ENCODE data around the gene VIL1. TPM values are rescaled to one million over a fixed set of nuclear protein-coding genes. Genes with fewer than 3 reads are reported as not detected.

Gene VIL1
- total RNA-seq, 3 donors from 2014 or later (not counting 1 experiment from before 2014, with no cell fraction given) = 1.5 to 1.8 (median 1.6) TPM

GRCh38 chr2:218445602-218446001 is 26.7 kb downstream of the VIL1 start:
- peaks cover 13% of the 10 kb centered on the region for H3K36me3 Mint-ChIP-seq
- H3K9me3 Mint-ChIP-seq = no peaks in the 10 kb centered on the region
- Histone ChIP-seq H3K27me3 (ENCODE audit: control insufficient read depth, insufficient read depth, low read length) (no peaks in the 10 kb centered on the region), H3K36me3 (ENCODE audit: control insufficient read depth, insufficient read depth, low read length) (peaks cover 7% of the 10 kb centered on the region), H3K27ac (ENCODE audit: low read length) (no peak overlapping the region), H3K4me1 (ENCODE audit: control insufficient read depth, insufficient read depth, low read length) (no peaks in the 10 kb centered on the region), H3K4me3 (ENCODE audit: low read length) (no peak overlapping the region), H3K9me3 (ENCODE audit: control insufficient read depth, insufficient read depth, low read length) (no peaks in the 10 kb centered on the region)
- H3K4me1 Mint-ChIP-seq = peaks cover 4 to 6% of the 10 kb centered on the region in 2 donors
- H3K4me3 Mint-ChIP-seq = no peak overlapping the region
- intact Hi-C loops (cut with micrococcal nuclease) = no loop called here
- H3K27me3 Mint-ChIP-seq (ENCODE audit: low read depth in 2 of 2) = no peaks in the 10 kb centered on the region
- H3K27ac Mint-ChIP-seq = no peak overlapping the region
- TF ChIP-seq CTCF (IDR thresholded peaks at IDR 0.05) = no peak
- DNase-seq (no peak), ATAC-seq (no peak)

- Mint-ChIP-seq H3K9me3 (no peaks in the 10 kb centered on the region), H3K4me3 (no peak overlapping the region), H3K36me3 (peaks cover 13% of the 10 kb centered on the region), H3K27me3 (ENCODE audit: low read depth in 2 of 2) (no peaks in the 10 kb centered on the region), H3K27ac (no peak overlapping the region), H3K4me1 (peaks cover 4 to 6% of the 10 kb centered on the region in 2 donors)
- WGBS (ENCODE audit: insufficient coverage) = 99% methylated on average over 6 of the region's 6 CpGs
- H3K4me1 ChIP-seq (ENCODE audit: control insufficient read depth, insufficient read depth, low read length) = no peaks in the 10 kb centered on the region
- H3K4me3 ChIP-seq (ENCODE audit: low read length) = no peak overlapping the region
- intact Hi-C loops (cut with micrococcal nuclease) = no loop called here
- H3K27me3 ChIP-seq (ENCODE audit: control insufficient read depth, insufficient read depth, low read length) = no peaks in the 10 kb centered on the region
- ATAC-seq (no peak), DNase-seq (no peak)
- H3K9me3 ChIP-seq (ENCODE audit: control insufficient read depth, insufficient read depth, low read length) = no peaks in the 10 kb centered on the region
- no peak for TF ChIP-seq CTCF (IDR thresholded peaks at IDR 0.05)
- no peak overlapping the region for H3K27ac ChIP-seq (ENCODE audit: low read length)
- H3K36me3 ChIP-seq (ENCODE audit: control insufficient read depth, insufficient read depth, low read length) = peaks cover 7% of the 10 kb centered on the region
Observed at GRCh38 chr2:218446547-218446946, 27.6 kb downstream of the VIL1 start.

DNA sequence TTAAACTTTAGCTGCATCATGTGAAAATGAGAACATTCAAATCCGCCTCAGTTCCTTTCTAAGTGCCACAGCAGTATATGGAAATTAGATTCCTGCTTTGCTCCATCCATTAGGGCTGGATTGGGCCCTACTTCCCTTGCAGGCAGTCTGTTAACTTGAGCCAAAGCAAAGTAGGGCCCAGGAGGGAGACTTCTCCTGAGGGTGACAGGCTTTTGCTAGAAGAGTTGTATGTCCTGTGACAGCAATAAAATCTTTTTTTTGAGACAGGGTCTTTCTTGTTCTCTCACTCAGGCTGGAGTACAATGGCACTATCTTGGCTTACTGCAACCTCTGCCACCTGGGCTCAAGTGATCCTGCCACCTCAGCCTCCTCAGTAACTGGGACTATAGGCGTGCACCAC is 28.1 kb downstream of the VIL1 start:
- peaks cover 7% of the 10 kb centered on the region for H3K36me3 ChIP-seq (ENCODE audit: control insufficient read depth, insufficient read depth, low read length)
- no peaks in the 10 kb centered on the region for H3K9me3 Mint-ChIP-seq
- intact Hi-C loops (cut with micrococcal nuclease) = no loop called here
- no peak overlapping the region for H3K27ac ChIP-seq (ENCODE audit: low read length)
- H3K4me1 ChIP-seq (ENCODE audit: control insufficient read depth, insufficient read depth, low read length) = no peaks in the 10 kb centered on the region
- DNase-seq = no peak
- H3K9me3 ChIP-seq (ENCODE audit: control insufficient read depth, insufficient read depth, low read length) = no peaks in the 10 kb centered on the region
- no peak overlapping the region for H3K4me3 Mint-ChIP-seq
- H3K27me3 Mint-ChIP-seq (ENCODE audit: low read depth in 2 of 2) = no peaks in the 10 kb centered on the region
- H3K27ac Mint-ChIP-seq = no peak overlapping the region
- no peak for ATAC-seq
- no peaks in the 10 kb centered on the region for H3K27me3 ChIP-seq (ENCODE audit: control insufficient read depth, insufficient read depth, low read length)
- no peak for TF ChIP-seq CTCF (IDR thresholded peaks at IDR 0.05)
- WGBS (ENCODE audit: insufficient coverage) = 98% methylated on average over 2 of the region's 2 CpGs
- peaks cover 13% of the 10 kb centered on the region for H3K36me3 Mint-ChIP-seq
- H3K4me3 ChIP-seq (ENCODE audit: low read length) = no peak overlapping the region
- H3K4me1 Mint-ChIP-seq = peaks cover 4 to 6% of the 10 kb centered on the region in 2 donors

- 89% methylated on average over 2 of the region's 3 CpGs for WGBS (ENCODE audit: insufficient coverage)
- H3K4me3 ChIP-seq (ENCODE audit: low read length) = no peak overlapping the region
- TF ChIP-seq CTCF (IDR thresholded peaks at IDR 0.05) = no peak
- peaks cover 16% of the 10 kb centered on the region for H3K36me3 Mint-ChIP-seq
- H3K27ac ChIP-seq (ENCODE audit: low read length) = no peak overlapping the region
- no peaks in the 10 kb centered on the region for H3K9me3 ChIP-seq (ENCODE audit: control insufficient read depth, insufficient read depth, low read length)
- no peaks in the 10 kb centered on the region for H3K27me3 Mint-ChIP-seq (ENCODE audit: low read depth in 2 of 2)
- peaks cover 20% of the 10 kb centered on the region for H3K36me3 ChIP-seq (ENCODE audit: control insufficient read depth, insufficient read depth, low read length)
- H3K4me3 Mint-ChIP-seq = no peak overlapping the region
- ATAC-seq (no peak), DNase-seq (no peak)
- H3K4me1 Mint-ChIP-seq = peaks cover 0 to 6% of the 10 kb centered on the region in 2 donors
- H3K4me1 ChIP-seq (ENCODE audit: control insufficient read depth, insufficient read depth, low read length) = no peaks in the 10 kb centered on the region
- no peaks in the 10 kb centered on the region for H3K27me3 ChIP-seq (ENCODE audit: control insufficient read depth, insufficient read depth, low read length)
- H3K9me3 Mint-ChIP-seq = no peaks in the 10 kb centered on the region
- no peak overlapping the region for H3K27ac Mint-ChIP-seq
- intact Hi-C loops (cut with micrococcal nuclease) = no loop called here
Observed at GRCh38 chr2:218448934-218449333, 30.0 kb downstream of the VIL1 start.

Measured in natural killer cell (primary cell).